Measurements from ENCODE around the gene ZNF613. TPM values are rescaled to one million over a fixed set of nuclear protein-coding genes. Genes with fewer than 3 reads are reported as not detected.

Gene ZNF613
- total RNA-seq, 1 experiment from 2014 or later = 7.2 TPM

GRCh38 chr19:51889934-51890333 is 37.3 kb upstream of the ZNF613 start:
- H3K36me3 Mint-ChIP-seq (ENCODE audit: insufficient read depth, unreplicated experiment) = peaks cover 66% of the 10 kb centered on the region
- peaks cover 16% of the 10 kb centered on the region for H3K4me1 Mint-ChIP-seq (ENCODE audit: low read depth, unreplicated experiment)
- peaks cover 38% of the 10 kb centered on the region for H3K9me3 Mint-ChIP-seq (ENCODE audit: low read depth, unreplicated experiment)
- intact Hi-C loops (cut with micrococcal nuclease; ENCODE audit: unreplicated experiment) = loop anchor here (2.0 kb wide), 1 partner anchor 15 kb away; the partner anchor contains the start of gene ZNF649
- H3K27ac Mint-ChIP-seq (ENCODE audit: unreplicated experiment) = no peak overlapping the region
- DNase-seq = no peak
- TF ChIP-seq, protein P1, sequence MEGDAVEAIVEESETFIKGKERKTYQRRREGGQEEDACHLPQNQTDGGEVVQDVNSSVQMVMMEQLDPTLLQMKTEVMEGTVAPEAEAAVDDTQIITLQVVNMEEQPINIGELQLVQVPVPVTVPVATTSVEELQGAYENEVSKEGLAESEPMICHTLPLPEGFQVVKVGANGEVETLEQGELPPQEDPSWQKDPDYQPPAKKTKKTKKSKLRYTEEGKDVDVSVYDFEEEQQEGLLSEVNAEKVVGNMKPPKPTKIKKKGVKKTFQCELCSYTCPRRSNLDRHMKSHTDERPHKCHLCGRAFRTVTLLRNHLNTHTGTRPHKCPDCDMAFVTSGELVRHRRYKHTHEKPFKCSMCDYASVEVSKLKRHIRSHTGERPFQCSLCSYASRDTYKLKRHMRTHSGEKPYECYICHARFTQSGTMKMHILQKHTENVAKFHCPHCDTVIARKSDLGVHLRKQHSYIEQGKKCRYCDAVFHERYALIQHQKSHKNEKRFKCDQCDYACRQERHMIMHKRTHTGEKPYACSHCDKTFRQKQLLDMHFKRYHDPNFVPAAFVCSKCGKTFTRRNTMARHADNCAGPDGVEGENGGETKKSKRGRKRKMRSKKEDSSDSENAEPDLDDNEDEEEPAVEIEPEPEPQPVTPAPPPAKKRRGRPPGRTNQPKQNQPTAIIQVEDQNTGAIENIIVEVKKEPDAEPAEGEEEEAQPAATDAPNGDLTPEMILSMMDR (IDR thresholded peaks at IDR 0.05; ENCODE audit: unreplicated experiment) = no peak
- H3K27me3 Mint-ChIP-seq (ENCODE audit: unreplicated experiment) = no peaks in the 10 kb centered on the region
- no peak overlapping the region for H3K4me3 Mint-ChIP-seq (ENCODE audit: low read depth, unreplicated experiment)
- no TSS peak for BruUV-seq (replicated peaks)
- CTCF ChIA-PET = no interaction called here

DNA sequence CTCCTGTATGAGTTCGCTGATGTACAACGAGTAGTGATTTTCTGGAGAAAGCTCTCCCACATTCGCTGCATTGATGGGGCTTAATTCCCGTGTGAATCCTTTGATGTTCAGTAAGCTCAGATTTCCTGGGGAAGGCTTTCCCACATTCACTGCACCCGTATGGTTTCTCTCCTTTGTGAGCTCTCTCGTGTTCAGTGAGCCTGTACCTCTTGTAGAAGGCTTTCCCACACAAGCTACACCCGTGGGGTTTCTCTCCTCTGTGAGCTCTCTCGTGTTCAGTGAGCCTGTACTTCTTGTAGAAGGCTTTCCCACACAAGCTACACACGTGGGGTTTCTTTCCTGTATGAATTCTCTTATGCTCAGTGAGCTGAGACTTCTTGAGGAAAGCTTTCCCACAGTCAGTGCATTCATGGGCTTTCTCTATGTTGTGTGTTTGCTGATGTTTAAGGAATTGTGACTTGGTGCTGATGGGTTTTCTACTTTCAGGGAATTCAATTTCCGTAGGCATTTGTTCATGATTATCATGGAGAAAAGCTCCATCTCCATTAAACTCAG is 36.0 kb upstream of the ZNF613 start:
- DNase-seq = no peak
- TF ChIP-seq, protein P1 (IDR thresholded peaks at IDR 0.05; ENCODE audit: unreplicated experiment) = no peak
- peaks cover 16% of the 10 kb centered on the region for H3K4me1 Mint-ChIP-seq (ENCODE audit: low read depth, unreplicated experiment)
- intact Hi-C loops (cut with micrococcal nuclease; ENCODE audit: unreplicated experiment) = no loop called here
- BruUV-seq (replicated peaks) = no TSS peak
- no peaks in the 10 kb centered on the region for H3K27me3 Mint-ChIP-seq (ENCODE audit: unreplicated experiment)
- H3K27ac Mint-ChIP-seq (ENCODE audit: unreplicated experiment) = no peak overlapping the region
- no peak overlapping the region for H3K4me3 Mint-ChIP-seq (ENCODE audit: low read depth, unreplicated experiment)
- peaks cover 40% of the 10 kb centered on the region for H3K9me3 Mint-ChIP-seq (ENCODE audit: low read depth, unreplicated experiment)
- CTCF ChIA-PET = no interaction called here
- peaks cover 80% of the 10 kb centered on the region for H3K36me3 Mint-ChIP-seq (ENCODE audit: insufficient read depth, unreplicated experiment)

DNA sequence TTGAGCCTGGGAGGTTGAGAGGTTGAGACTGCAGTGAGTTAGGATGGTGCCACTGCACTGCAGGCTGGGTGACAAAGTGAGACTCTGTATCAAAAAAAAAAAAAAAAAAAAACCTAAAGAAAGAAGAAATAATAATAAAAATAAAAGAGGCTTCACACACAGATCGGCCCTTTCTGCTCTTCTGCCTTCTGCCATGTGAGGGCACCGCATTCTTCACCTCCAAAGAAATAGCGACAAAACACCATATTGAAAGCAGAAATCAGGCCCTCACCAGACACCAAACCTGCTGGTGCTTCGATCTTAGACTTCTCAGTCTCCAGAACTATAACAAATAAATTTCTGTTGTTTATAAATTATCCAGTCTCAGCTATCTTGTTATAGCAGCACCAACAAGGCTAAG is 25.4 kb upstream of the ZNF613 start:
- Mint-ChIP-seq H3K36me3 (ENCODE audit: insufficient read depth, unreplicated experiment) (peaks cover 63% of the 10 kb centered on the region), H3K27ac (ENCODE audit: unreplicated experiment) (no peak overlapping the region), H3K4me1 (ENCODE audit: low read depth, unreplicated experiment) (peaks cover 7% of the 10 kb centered on the region), H3K4me3 (ENCODE audit: low read depth, unreplicated experiment) (no peak overlapping the region), H3K27me3 (ENCODE audit: unreplicated experiment) (no peaks in the 10 kb centered on the region), H3K9me3 (ENCODE audit: low read depth, unreplicated experiment) (peaks cover 16% of the 10 kb centered on the region)
- intact Hi-C loops (cut with micrococcal nuclease; ENCODE audit: unreplicated experiment) = no loop called here
- BruUV-seq (replicated peaks) = no TSS peak
- TF ChIP-seq, protein P1 (IDR thresholded peaks at IDR 0.05; ENCODE audit: unreplicated experiment) = no peak
- DNase-seq = no peak
- CTCF ChIA-PET = no interaction called here

DNA sequence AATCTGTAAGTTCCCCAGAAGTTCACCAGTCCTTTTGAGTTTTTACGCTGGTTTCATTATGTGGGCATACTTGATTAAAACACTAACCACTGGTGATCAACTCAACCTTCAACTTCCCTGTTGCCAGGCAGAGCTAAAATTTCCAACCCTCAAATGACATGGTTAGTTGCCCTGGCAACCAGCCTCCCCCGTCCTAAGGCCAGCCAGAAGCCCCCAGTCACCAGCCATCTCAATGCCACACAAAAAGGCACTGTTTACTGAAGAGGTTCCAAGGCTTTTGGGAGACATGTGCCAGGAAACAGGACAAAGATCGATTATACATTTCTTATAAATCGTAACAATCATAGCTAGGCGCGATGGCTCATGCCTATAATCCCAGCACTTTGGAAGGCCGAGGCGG is 24.1 kb upstream of the ZNF613 start:
- BruUV-seq (replicated peaks) = no TSS peak
- Mint-ChIP-seq H3K36me3 (ENCODE audit: insufficient read depth, unreplicated experiment) (peaks cover 55% of the 10 kb centered on the region), H3K27me3 (ENCODE audit: unreplicated experiment) (no peaks in the 10 kb centered on the region), H3K9me3 (ENCODE audit: low read depth, unreplicated experiment) (peaks cover 24% of the 10 kb centered on the region), H3K27ac (ENCODE audit: unreplicated experiment) (no peak overlapping the region), H3K4me1 (ENCODE audit: low read depth, unreplicated experiment) (peaks cover 7% of the 10 kb centered on the region), H3K4me3 (ENCODE audit: low read depth, unreplicated experiment) (peak overlapping the region; percentile 1)
- CTCF ChIA-PET = no interaction called here
- TF ChIP-seq, protein P1 (IDR thresholded peaks at IDR 0.05; ENCODE audit: unreplicated experiment) = no peak
- intact Hi-C loops (cut with micrococcal nuclease; ENCODE audit: unreplicated experiment) = no loop called here
- no peak for DNase-seq
